ENCODE measurements around the gene L3HYPDH. TPM values are rescaled to one million over a fixed set of nuclear protein-coding genes. Genes with fewer than 3 reads are reported as not detected.

L3HYPDH gene
- 7.4 TPM for polyA plus RNA-seq (2013, experiment 1 of 2)
- polyA plus RNA-seq (2013, experiment 2 of 2) = 6.7 TPM

GRCh38 chr14:59483819-59484638 is at the start of gene L3HYPDH, which contains the start of gene JKAMP:
Gene L3HYPDH, minus strand, starts transcription at chr14:59484408. Its CDS starts 92 bp downstream, at chr14:59484316.
Gene JKAMP, plus strand, starts transcription at chr14:59484517. Its CDS starts 73 bp downstream, at chr14:59484590.
- Histone ChIP-seq H2BK15ac (ENCODE audit: low read length) (peak within 1 kb of the TSS; percentile 98), H3K9ac (ENCODE audit: low read depth, low read length, poor library complexity) (peak within 1 kb of the TSS; percentile 98), H3K9me3 (replicated peaks in 1 of 2; ENCODE audit: control insufficient read depth in 2 of 2, insufficient read depth in 1 of 2, low read depth in 1 of 2, low read length in 2 of 2) (peaks cover 0 to 7% of the 10 kb centered on the region in 2 donors)

DNA sequence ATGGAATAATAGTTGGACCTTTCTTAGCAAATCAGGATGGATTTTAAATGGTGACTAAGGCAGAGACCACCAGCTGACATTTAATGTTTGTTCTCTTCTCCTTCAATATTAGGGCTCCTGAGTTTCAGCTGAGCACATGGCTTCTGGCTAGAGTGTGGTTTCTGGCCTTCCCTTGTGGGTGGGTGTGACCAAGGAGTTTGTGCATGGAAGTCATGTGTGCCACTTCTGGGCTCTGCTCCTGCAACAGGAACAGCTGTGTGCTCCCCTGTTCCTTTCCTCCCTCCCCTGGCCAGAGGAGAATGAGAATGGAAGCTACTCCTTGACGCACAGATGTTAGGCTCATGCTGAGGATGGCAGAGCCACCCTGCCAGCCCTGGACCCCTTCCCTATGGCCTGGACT is 48.2 kb upstream of the L3HYPDH start:
- no peaks in the 10 kb centered on the region for H3K4me1 ChIP-seq (ENCODE audit: control insufficient read depth in 2 of 2, insufficient read depth in 1 of 2, low read depth in 1 of 2, low read length in 2 of 2)
- peak overlapping the region; percentile 57 for H4K8ac ChIP-seq (ENCODE audit: low read depth, low read length)
- H2AFZ ChIP-seq (ENCODE audit: low read length) = no peak overlapping the region
- no peak overlapping the region for H3K4me2 ChIP-seq (ENCODE audit: insufficient read depth, low read length, poor library complexity, severe bottlenecking)
- no peak overlapping the region for H4K91ac ChIP-seq (ENCODE audit: low read depth, low read length, poor library complexity)
- no peaks in the 10 kb centered on the region for H3K9me3 ChIP-seq (replicated peaks in 1 of 2; ENCODE audit: control insufficient read depth in 2 of 2, insufficient read depth in 1 of 2, low read depth in 1 of 2, low read length in 2 of 2)
- peak overlapping the region; percentile 22 for H3K18ac ChIP-seq (ENCODE audit: low read length)
- H3K9ac ChIP-seq (ENCODE audit: low read depth, low read length, poor library complexity) = no peak overlapping the region
- no peak overlapping the region for H2BK15ac ChIP-seq (ENCODE audit: low read length)
- H2BK5ac ChIP-seq (ENCODE audit: low read length) = no peak overlapping the region
- no peak overlapping the region for H3K4ac ChIP-seq (ENCODE audit: low read length)
- no CpG with 5 or more reads among the region's 1 CpG for WGBS, 2 donors (ENCODE audit: extremely low coverage in 2 of 2, insufficient read length in 2 of 2, insufficient replicate concordance in 1 of 2)
- no peaks in the 10 kb centered on the region for H3K27me3 ChIP-seq (ENCODE audit: control insufficient read depth in 3 of 3, insufficient read depth in 3 of 3, low read depth in 1 of 3, low read length in 3 of 3)
- H2BK12ac ChIP-seq (ENCODE audit: low read length) = no peak overlapping the region
- DNase-seq (ENCODE audit: low spot score) = no peak
- no peak overlapping the region for H3K4me3 ChIP-seq (ENCODE audit: low read length in 2 of 2)
- no peak overlapping the region for H3K14ac ChIP-seq (ENCODE audit: low read length)
- no peaks in the 10 kb centered on the region for H3K36me3 ChIP-seq (replicated peaks in 1 of 2; ENCODE audit: control insufficient read depth in 2 of 2, insufficient read depth in 2 of 2, low read length in 2 of 2)
- no peak overlapping the region for H2AK5ac ChIP-seq (ENCODE audit: low read depth, low read length)
- no peak overlapping the region for H2BK120ac ChIP-seq (ENCODE audit: low read depth, low read length)
- no peak overlapping the region for H3K23ac ChIP-seq (ENCODE audit: low read depth, low read length, poor library complexity)
- H3K79me1 ChIP-seq (ENCODE audit: low read depth, low read length) = no peaks in the 10 kb centered on the region
- no peak overlapping the region for H3K27ac ChIP-seq (replicated peaks; ENCODE audit: low read length)

More at GRCh38 chr14:59483819-59484638, at the start of gene L3HYPDH, which contains the start of gene JKAMP:
- H3K23ac ChIP-seq (ENCODE audit: low read depth, low read length, poor library complexity) = peak within 1 kb of the TSS; percentile 99
- H3K14ac ChIP-seq (ENCODE audit: low read length) = peak within 1 kb of the TSS; percentile 100
- H2BK12ac ChIP-seq (ENCODE audit: low read length) = peak within 1 kb of the TSS; percentile 73
- WGBS, 2 donors (ENCODE audit: extremely low coverage in 2 of 2, insufficient read length in 2 of 2, insufficient replicate concordance in 1 of 2) = no CpG with 5 or more reads among the region's 92 CpGs
- peak within 1 kb of the TSS; percentile 98 for H2AFZ ChIP-seq (ENCODE audit: low read length)
- H2BK5ac ChIP-seq (ENCODE audit: low read length) = peak within 1 kb of the TSS; percentile 94
- H3K36me3 ChIP-seq (replicated peaks in 1 of 2; ENCODE audit: control insufficient read depth in 2 of 2, insufficient read depth in 2 of 2, low read length in 2 of 2) = peaks cover 5 to 38% of the 10 kb centered on the region in 2 donors
- H3K4me1 ChIP-seq (ENCODE audit: control insufficient read depth in 2 of 2, insufficient read depth in 1 of 2, low read depth in 1 of 2, low read length in 2 of 2) = peaks cover 4 to 8% of the 10 kb centered on the region in 2 donors
- H3K27me3 ChIP-seq (ENCODE audit: control insufficient read depth in 3 of 3, insufficient read depth in 3 of 3, low read depth in 1 of 3, low read length in 3 of 3) = peaks cover 0 to 2% (median 0%) of the 10 kb centered on the region in 3 experiments
- peak within 1 kb of the TSS; percentile 72 for H4K8ac ChIP-seq (ENCODE audit: low read depth, low read length)
- DNase-seq (ENCODE audit: low spot score) = peak; percentile 96
- peak within 1 kb of the TSS; percentile 32 for H3K4ac ChIP-seq (ENCODE audit: low read length)
- H3K27ac ChIP-seq (replicated peaks; ENCODE audit: low read length) = peak within 1 kb of the TSS; percentile 94
- H3K18ac ChIP-seq (ENCODE audit: low read length) = peak within 1 kb of the TSS; percentile 99
- H2AK5ac ChIP-seq (ENCODE audit: low read depth, low read length) = no peak within 1 kb of the TSS
- H3K4me3 ChIP-seq (ENCODE audit: low read length in 2 of 2) = peak within 1 kb of the TSS; percentile 70 to 99
- H4K91ac ChIP-seq (ENCODE audit: low read depth, low read length, poor library complexity) = peak within 1 kb of the TSS; percentile 92
- no peak within 1 kb of the TSS for H2BK120ac ChIP-seq (ENCODE audit: low read depth, low read length)
- peaks cover 9% of the 10 kb centered on the region for H3K79me1 ChIP-seq (ENCODE audit: low read depth, low read length)
- peak within 1 kb of the TSS; percentile 90 for H3K4me2 ChIP-seq (ENCODE audit: insufficient read depth, low read length, poor library complexity, severe bottlenecking)

- Histone ChIP-seq H3K27me3 (ENCODE audit: control insufficient read depth in 3 of 3, insufficient read depth in 3 of 3, low read depth in 1 of 3, low read length in 3 of 3) (no peaks in the 10 kb centered on the region), H3K18ac (ENCODE audit: low read length) (no peak overlapping the region), H3K23ac (ENCODE audit: low read depth, low read length, poor library complexity) (no peak overlapping the region), H2BK5ac (ENCODE audit: low read length) (no peak overlapping the region), H3K36me3 (replicated peaks in 1 of 2; ENCODE audit: control insufficient read depth in 2 of 2, insufficient read depth in 2 of 2, low read length in 2 of 2) (no peaks in the 10 kb centered on the region), H3K79me1 (ENCODE audit: low read depth, low read length) (no peaks in the 10 kb centered on the region), H3K4me3 (ENCODE audit: low read length in 2 of 2) (no peak overlapping the region), H3K4ac (ENCODE audit: low read length) (no peak overlapping the region), H3K14ac (ENCODE audit: low read length) (no peak overlapping the region), H2BK120ac (ENCODE audit: low read depth, low read length) (no peak overlapping the region), H4K8ac (ENCODE audit: low read depth, low read length) (no peak overlapping the region), H3K27ac (replicated peaks; ENCODE audit: low read length) (no peak overlapping the region), H2AFZ (ENCODE audit: low read length) (no peak overlapping the region), H3K4me2 (ENCODE audit: insufficient read depth, low read length, poor library complexity, severe bottlenecking) (no peak overlapping the region), H4K91ac (ENCODE audit: low read depth, low read length, poor library complexity) (no peak overlapping the region), H3K4me1 (ENCODE audit: control insufficient read depth in 2 of 2, insufficient read depth in 1 of 2, low read depth in 1 of 2, low read length in 2 of 2) (no peaks in the 10 kb centered on the region), H2BK15ac (ENCODE audit: low read length) (no peak overlapping the region), H2AK5ac (ENCODE audit: low read depth, low read length) (no peak overlapping the region), H3K9ac (ENCODE audit: low read depth, low read length, poor library complexity) (no peak overlapping the region), H3K9me3 (replicated peaks in 1 of 2; ENCODE audit: control insufficient read depth in 2 of 2, insufficient read depth in 1 of 2, low read depth in 1 of 2, low read length in 2 of 2) (no peaks in the 10 kb centered on the region), H2BK12ac (ENCODE audit: low read length) (no peak overlapping the region)
- DNase-seq (ENCODE audit: low spot score) = no peak
Observed at GRCh38 chr14:59530349-59530748, 46.1 kb upstream of the L3HYPDH start.

GRCh38 chr14:59529189-59529588 is 45.0 kb upstream of the L3HYPDH start:
- no peak overlapping the region for H4K91ac ChIP-seq (ENCODE audit: low read depth, low read length, poor library complexity)
- no peak for DNase-seq (ENCODE audit: low spot score)

More at GRCh38 chr14:59529189-59529588, 45.0 kb upstream of the L3HYPDH start:
- Histone ChIP-seq H3K79me1 (ENCODE audit: low read depth, low read length) (no peaks in the 10 kb centered on the region), H4K8ac (ENCODE audit: low read depth, low read length) (no peak overlapping the region), H3K18ac (ENCODE audit: low read length) (no peak overlapping the region), H2AK5ac (ENCODE audit: low read depth, low read length) (no peak overlapping the region), H3K4me3 (ENCODE audit: low read length in 2 of 2) (no peak overlapping the region), H3K27me3 (ENCODE audit: control insufficient read depth in 3 of 3, insufficient read depth in 3 of 3, low read depth in 1 of 3, low read length in 3 of 3) (no peaks in the 10 kb centered on the region), H3K23ac (ENCODE audit: low read depth, low read length, poor library complexity) (no peak overlapping the region), H2AFZ (ENCODE audit: low read length) (no peak overlapping the region), H3K4ac (ENCODE audit: low read length) (no peak overlapping the region), H3K14ac (ENCODE audit: low read length) (no peak overlapping the region), H3K27ac (replicated peaks; ENCODE audit: low read length) (no peak overlapping the region), H3K36me3 (replicated peaks in 1 of 2; ENCODE audit: control insufficient read depth in 2 of 2, insufficient read depth in 2 of 2, low read length in 2 of 2) (no peaks in the 10 kb centered on the region), H2BK12ac (ENCODE audit: low read length) (no peak overlapping the region), H3K4me2 (ENCODE audit: insufficient read depth, low read length, poor library complexity, severe bottlenecking) (no peak overlapping the region), H3K9ac (ENCODE audit: low read depth, low read length, poor library complexity) (no peak overlapping the region), H3K4me1 (ENCODE audit: control insufficient read depth in 2 of 2, insufficient read depth in 1 of 2, low read depth in 1 of 2, low read length in 2 of 2) (no peaks in the 10 kb centered on the region), H2BK5ac (ENCODE audit: low read length) (no peak overlapping the region), H2BK120ac (ENCODE audit: low read depth, low read length) (no peak overlapping the region), H3K9me3 (replicated peaks in 1 of 2; ENCODE audit: control insufficient read depth in 2 of 2, insufficient read depth in 1 of 2, low read depth in 1 of 2, low read length in 2 of 2) (no peaks in the 10 kb centered on the region), H2BK15ac (ENCODE audit: low read length) (no peak overlapping the region)
- no CpG with 5 or more reads among the region's 2 CpGs for WGBS, 2 donors (ENCODE audit: extremely low coverage in 2 of 2, insufficient read length in 2 of 2, insufficient replicate concordance in 1 of 2)
